ENCODE results near the gene DGLUCY.

- no peak for TF ChIP-seq CTCF (IDR thresholded peaks at IDR 0.05; ENCODE audit: insufficient read depth, low read depth, low read length)
- TF ChIP-seq EZH2 (IDR thresholded peaks at IDR 0.05; ENCODE audit: insufficient read depth, low read length): no peak
These were observed 45.3 kb downstream of the DGLUCY start for GRCh38 chr14:91159182-91159581.
